ENCODE data around the gene SLC38A4.

SLC38A4 gene

DNA sequence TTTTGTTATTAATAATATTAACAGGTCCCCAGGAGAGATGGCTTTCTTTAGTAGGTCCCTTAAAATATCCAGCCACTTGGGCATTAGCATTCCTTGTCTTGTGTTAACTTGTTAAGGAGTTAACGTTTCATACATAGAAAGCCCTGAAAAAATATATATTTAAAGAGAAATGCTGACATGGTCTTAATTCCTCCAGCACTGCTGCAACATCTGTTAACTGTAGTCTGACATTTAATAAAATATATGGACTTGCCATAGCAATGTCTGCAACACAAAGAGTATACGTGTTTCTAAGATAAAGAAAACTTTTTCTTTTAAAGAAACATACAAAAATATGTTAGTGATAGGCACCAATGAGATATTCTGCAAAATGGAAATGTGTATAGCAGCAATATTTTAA lies 10.0 kb downstream of the SLC38A4 start:
- no peak for DNase-seq (ENCODE audit: low read depth)

- no peak for DNase-seq (ENCODE audit: low read depth)
Measured at GRCh38 chr12:46814143-46814542, 11.7 kb downstream of the SLC38A4 start.

GRCh38 chr12:46811185-46811584 lies 14.6 kb downstream of the SLC38A4 start:
- no peak for DNase-seq (ENCODE audit: low read depth)

DNA sequence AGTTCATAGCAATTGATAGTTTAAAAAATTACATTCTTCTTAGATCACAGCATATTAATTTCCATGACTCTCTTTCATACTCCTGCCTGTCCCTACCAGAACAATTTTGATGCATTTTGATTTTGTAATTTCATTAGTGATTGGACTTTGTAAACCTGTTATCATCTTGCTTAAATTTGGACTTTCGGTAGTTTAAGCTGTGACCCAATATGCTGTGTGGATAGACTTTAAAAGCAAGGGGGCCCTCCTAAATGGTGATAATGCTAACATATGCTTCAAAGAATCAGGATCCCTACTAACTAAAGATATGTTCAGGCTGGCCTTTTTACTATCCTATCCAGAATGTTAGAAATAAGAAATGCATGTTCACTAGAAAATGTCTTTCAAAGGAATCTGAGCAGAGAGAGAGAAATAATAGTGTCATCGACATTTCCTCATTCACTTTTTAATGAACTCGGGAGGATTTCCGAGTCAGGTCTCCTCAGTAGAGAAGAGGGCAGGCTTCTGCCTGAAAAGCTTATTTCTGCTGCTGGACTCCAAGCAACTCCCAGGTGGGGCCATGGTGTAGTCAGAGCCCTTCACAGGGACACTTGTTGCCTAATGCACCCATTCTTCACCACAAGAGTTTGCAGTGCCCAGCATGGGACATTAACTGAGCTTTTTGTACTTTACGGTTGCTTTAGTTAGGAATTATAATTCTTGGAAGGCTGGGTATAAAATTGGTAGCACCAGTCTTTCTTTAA lies 16.7 kb downstream of the SLC38A4 start:
- DNase-seq (ENCODE audit: low read depth), result no peak

DNA sequence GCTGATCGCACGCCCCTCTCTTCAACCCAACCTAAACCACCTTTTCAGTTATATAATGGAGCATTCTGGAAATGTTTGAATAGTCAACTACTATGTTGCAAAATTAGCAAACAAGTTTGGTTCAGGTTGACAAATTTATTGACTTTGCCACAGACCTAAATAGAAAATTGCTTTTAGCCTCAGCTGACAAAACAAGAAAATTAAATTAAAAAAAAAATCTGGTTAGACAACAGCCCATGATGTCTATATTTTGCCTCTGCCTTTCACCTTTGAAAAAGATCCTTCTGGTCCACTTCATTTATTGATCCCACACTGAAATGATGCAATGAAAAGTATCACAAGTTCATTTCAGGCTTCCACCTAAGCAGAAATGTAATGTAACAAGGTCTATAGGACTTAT lies 17.5 kb downstream of the SLC38A4 start:
- DNase-seq (ENCODE audit: low read depth), result no peak

DNA sequence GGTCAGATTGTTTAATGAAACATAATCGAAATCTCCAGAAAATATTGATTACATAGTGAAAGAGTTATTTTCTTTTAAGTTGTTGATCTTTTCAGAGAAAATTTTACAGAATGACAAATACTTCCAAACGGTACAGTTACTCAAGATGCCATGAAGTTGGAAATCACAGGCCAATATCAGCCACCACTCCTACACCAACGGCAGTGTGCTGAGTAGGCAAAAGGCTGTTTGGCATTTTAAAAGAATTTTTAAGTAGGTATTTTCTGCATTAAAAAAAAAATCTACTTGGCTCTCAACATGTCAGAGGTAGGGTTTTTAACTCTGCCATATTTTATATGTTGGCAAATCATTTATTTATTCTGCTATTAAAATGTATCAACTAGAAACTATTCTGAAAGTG lies 21.7 kb downstream of the SLC38A4 start:
- no peak for DNase-seq (ENCODE audit: low read depth)

GRCh38 chr12:46803517-46803916 lies 22.3 kb downstream of the SLC38A4 start:
- no peak for DNase-seq (ENCODE audit: low read depth)

GRCh38 chr12:46801293-46801692 lies 24.5 kb downstream of the SLC38A4 start:
- no peak for DNase-seq (ENCODE audit: low read depth)

DNA sequence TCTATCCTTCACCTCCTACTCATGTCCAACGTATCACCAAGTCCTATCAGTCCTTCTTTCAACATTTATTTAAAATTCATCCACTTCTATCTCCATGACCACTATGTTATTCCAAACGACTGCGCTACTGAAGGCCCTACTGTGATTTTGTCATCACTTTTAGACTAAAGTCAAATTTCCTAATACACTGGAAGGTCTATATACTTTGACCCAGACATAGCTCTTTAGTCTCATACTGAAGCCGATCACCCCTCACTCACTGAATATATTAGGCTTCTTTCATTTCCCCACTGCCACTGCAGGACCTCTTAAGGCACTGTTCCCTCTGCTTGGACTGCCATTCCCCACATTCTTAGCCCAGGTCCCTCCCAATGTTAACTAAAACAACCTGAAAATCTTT lies 25.6 kb downstream of the SLC38A4 start:
- DNase-seq (ENCODE audit: low read depth), result no peak

DNA sequence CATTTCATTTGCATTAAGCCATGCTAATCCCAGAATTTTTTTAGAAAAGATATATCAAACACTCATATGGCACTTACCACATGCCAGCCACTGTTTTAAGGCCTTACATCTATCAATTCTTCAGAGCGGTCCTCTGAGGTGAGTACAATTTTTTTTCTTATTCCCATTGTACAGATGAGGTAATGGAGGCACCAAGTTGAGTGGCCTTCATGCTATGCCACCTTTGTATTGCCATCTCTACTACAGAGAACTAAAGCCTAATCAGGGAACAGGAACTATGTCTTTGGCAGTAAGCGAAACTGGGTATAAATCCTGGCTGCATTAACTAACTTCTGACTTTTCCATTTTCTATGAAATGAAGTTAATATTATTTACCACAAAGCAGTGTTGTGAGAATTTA lies 27.1 kb downstream of the SLC38A4 start:
- DNase-seq (ENCODE audit: low read depth), result no peak

- no peak for DNase-seq (ENCODE audit: low read depth)
Measured at GRCh38 chr12:46798056-46798455, 27.7 kb downstream of the SLC38A4 start.

DNA sequence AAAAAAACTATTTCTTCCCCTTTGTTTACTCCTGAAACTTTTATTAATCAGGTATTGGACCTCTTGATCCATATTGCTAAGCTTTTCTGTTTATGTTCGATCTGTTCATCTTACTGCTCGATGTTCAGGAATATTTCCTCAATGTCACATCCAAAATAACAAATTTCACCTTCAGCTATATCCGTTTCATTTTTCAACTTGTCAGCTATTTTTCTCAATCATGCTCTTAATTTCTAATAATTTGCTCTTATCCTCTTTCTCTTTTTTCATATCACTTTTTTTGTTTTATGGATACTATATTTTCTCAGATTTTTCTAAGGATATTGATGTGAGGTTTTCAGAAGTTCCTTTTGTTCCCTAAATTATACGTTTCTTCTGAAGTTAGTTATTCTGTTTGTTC lies 29.8 kb downstream of the SLC38A4 start:
- no peak for DNase-seq (ENCODE audit: low read depth)

GRCh38 chr12:46794593-46795190 lies 31.1 kb downstream of the SLC38A4 start:
- DNase-seq (ENCODE audit: low read depth), result no peak

DNA sequence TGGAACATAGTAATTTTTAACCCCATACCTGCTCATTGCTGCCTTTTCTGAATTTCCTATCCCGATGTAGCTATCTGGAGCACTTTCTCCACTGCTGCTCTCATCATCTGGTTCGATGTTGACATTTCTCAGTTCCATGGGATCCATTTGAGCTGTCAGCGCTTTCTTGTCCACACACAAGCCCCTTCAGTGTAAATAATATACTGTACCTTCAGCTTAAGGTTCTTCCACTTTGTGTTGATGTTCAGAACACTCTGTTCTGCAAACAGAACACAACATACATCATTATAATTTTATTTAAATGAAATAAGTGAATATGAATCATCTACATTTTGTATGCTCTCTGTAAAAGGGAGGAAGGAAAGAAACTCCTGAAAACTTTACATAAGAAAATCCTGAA lies 32.9 kb downstream of the SLC38A4 start:
- DNase-seq (ENCODE audit: low read depth), result no peak

DNA sequence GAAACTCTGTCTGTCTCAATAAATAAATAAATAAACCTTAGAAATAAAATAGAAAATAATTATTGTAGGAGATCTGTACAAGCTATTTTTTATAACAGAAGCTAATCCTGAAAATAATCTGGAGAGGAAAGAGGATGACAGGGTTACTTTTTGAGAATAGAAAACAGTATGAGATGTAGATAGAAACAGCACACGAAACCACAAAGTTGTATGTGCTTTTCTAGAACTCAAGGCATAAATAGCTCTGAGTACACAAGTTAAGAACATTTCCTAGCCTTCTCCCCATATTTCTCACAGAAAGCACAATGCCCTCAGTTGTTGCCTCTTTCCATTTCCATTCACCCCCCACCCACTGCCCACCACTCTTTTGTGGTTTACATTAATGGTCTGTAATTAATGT lies 35.7 kb downstream of the SLC38A4 start:
- DNase-seq (ENCODE audit: low read depth), result no peak

GRCh38 chr12:46788072-46788887 lies 37.5 kb downstream of the SLC38A4 start:
- no peak for DNase-seq (ENCODE audit: low read depth)

- no peak for DNase-seq (ENCODE audit: low read depth)
Measured at GRCh38 chr12:46787496-46788055, 38.2 kb downstream of the SLC38A4 start.

DNA sequence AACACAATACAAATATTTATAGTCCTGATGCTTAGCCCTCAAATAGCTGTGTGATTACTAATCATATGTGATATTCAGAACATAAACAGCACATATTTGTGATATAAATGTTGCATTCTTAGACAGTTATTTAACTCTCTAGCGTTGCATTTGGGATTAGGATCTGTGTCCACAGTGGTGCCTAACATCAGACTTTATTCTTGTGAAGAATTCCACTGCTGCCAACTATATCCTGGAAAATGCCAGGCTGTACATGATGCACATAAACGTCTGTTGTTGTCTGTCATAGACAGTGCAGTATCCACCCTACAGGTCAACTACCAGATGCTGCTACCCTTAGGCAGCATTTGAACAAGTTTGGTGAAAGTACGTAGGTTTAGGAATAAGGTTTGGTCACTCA lies 39.0 kb downstream of the SLC38A4 start:
- no peak for DNase-seq (ENCODE audit: low read depth)

- no peak for DNase-seq (ENCODE audit: low read depth)
Measured at GRCh38 chr12:46785382-46785781, 40.4 kb downstream of the SLC38A4 start.

GRCh38 chr12:46783871-46784270 lies 41.9 kb downstream of the SLC38A4 start:
- no peak for DNase-seq (ENCODE audit: low read depth)

GRCh38 chr12:46779879-46780278 lies 45.9 kb downstream of the SLC38A4 start:
- no peak for DNase-seq (ENCODE audit: low read depth)

DNA sequence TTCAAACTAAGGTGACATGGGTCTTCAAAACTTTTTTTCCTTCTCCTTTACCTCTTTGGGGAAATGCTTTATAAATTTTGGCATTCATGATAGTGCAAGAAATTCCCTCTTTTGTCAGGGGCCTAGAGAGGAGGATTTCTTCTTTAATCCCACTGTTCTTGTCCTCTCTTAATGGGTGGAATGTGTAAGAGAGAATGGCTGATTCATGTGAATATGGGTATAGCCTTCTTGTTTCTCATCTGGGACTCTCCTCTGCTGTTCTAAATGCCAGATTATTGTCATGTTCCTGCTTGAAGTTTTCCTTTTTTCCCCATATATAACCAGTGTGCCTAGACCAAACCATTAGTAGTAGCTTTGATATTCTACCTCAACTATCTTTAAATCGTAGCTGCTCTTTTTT lies 46.7 kb downstream of the SLC38A4 start:
- DNase-seq (ENCODE audit: low read depth), result no peak

DNA sequence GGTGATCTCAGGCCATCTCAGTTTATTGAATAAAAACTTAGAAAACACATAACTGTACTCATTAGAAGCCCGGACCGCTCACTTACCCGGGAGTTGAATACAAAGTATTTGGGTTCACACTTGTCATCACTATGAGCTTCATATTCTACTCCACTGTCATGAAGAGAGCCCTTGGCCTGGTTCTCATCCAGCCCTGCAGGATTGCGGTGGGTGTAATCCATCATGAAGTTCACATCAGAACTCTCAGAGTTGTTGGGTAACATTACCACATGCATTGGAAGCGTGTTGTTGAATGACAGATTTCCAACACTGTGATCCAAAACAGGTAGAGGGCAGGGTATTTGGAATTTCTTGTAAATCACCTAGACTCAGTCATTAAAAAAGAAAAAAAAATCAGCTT lies 47.4 kb downstream of the SLC38A4 start:
- DNase-seq (ENCODE audit: low read depth), result no peak

Data from GM04503 (cell line).